Dedifferentiated amniotic fluid mesenchymal stem cell (primary cell): ENCODE results near the gene PALLD.
"Not testable (repeated sequence)": the region's sequence is repeated elsewhere in the genome, so short reads cannot be mapped to it uniquely, and the experiment has no call there.

ENCODE experiments used
- DNase-seq: peaks from one replicate; pipeline ENCODE4 v3.0.0-alpha.2; 2016; ENCODE audit errors: extremely low spot score

Gene PALLD

GRCh38 chr4:168794881-168795280 lies 298.0 kb downstream of the PALLD start:
- no peak for DNase-seq

GRCh38 chr4:168795346-168795745 lies 298.5 kb downstream of the PALLD start:
- DNase-seq = no peak

- no peak for DNase-seq
Observed at GRCh38 chr4:168796362-168797106, 299.7 kb downstream of the PALLD start.

- DNase-seq = peak; percentile 42
Observed at GRCh38 chr4:168797194-168797593, 300.3 kb downstream of the PALLD start.

GRCh38 chr4:168797738-168798375 lies 301.0 kb downstream of the PALLD start:
- no peak for DNase-seq

GRCh38 chr4:168800926-168801325 lies 304.1 kb downstream of the PALLD start:
- DNase-seq = no peak

GRCh38 chr4:168802222-168802621 lies 305.4 kb downstream of the PALLD start:
- DNase-seq = no peak

- DNase-seq = not testable (repeated sequence)
Observed at GRCh38 chr4:168803052-168803451, 306.2 kb downstream of the PALLD start.

- no peak for DNase-seq
Observed at GRCh38 chr4:168803732-168804131, 306.9 kb downstream of the PALLD start.

GRCh38 chr4:168804146-168804545 lies 307.3 kb downstream of the PALLD start:
- no peak for DNase-seq

- DNase-seq = no peak
Observed at GRCh38 chr4:168805341-168805740, 308.5 kb downstream of the PALLD start.

GRCh38 chr4:168806247-168806646 lies 309.4 kb downstream of the PALLD start:
- DNase-seq = not testable (repeated sequence)

GRCh38 chr4:168811207-168811606 lies 314.4 kb downstream of the PALLD start:
- no peak for DNase-seq

- no peak for DNase-seq
Observed at GRCh38 chr4:168811786-168812651, 315.2 kb downstream of the PALLD start.

GRCh38 chr4:168812806-168813205 lies 316.0 kb downstream of the PALLD start:
- DNase-seq = no peak

- DNase-seq = no peak
Observed at GRCh38 chr4:168813890-168814289, 317.0 kb downstream of the PALLD start.

- DNase-seq = peak; percentile 48
Observed at GRCh38 chr4:168815379-168816345, 318.8 kb downstream of the PALLD start.

GRCh38 chr4:168817370-168817769 lies 320.5 kb downstream of the PALLD start:
- no peak for DNase-seq

GRCh38 chr4:168822481-168822880 lies 325.6 kb downstream of the PALLD start:
- no peak for DNase-seq

GRCh38 chr4:168825975-168826374 lies 329.1 kb downstream of the PALLD start:
- no peak for DNase-seq

- DNase-seq = no peak
Observed at GRCh38 chr4:168826620-168827019, 329.8 kb downstream of the PALLD start.
